CD8-positive, alpha-beta memory T cell (primary cell): ENCODE results near the gene NUTF2. TPM values are rescaled to one million over a fixed set of nuclear protein-coding genes. Genes with fewer than 3 reads are reported as not detected.

Source experiments
- CTCF ChIA-PET: fragments of 350-600 bp; sonication (Branson Sonifier 250); formaldehyde crosslinking; loops from one replicate; lab custom pipeline; 2021; ENCODE audit warnings: antibody characterized with exemption; lab: Charles Lee
- POLR2A ChIA-PET: fragments of 350-600 bp; sonication (Branson Sonifier 250); formaldehyde crosslinking; loops from one replicate; lab custom pipeline; 2021; ENCODE audit warnings: antibody characterized with exemption; lab: Charles Lee
- DNase-seq, 5 donors: peaks; one replicate each; pipeline versions ENCODE4 v3.0.0 to v3.0.0-alpha.2; 2020 to 2022; ENCODE audit warnings: mixed read lengths in 1 of 5
- H3K27ac ChIP-seq: one replicate; pipeline ENCODE4 v1.7.0; 2013; ENCODE audit warnings: low read depth, mild to moderate bottlenecking, low read length, moderate library complexity
- H3K27me3 ChIP-seq: 2 replicates; pipeline ENCODE4 v1.7.0; 2013; ENCODE audit warnings: low read length, mild to moderate bottlenecking; ENCODE audit not compliant: insufficient read depth, poor library complexity, severe bottlenecking
- H3K36me3 ChIP-seq: 2 replicates; pipeline ENCODE4 v1.7.0; 2013; ENCODE audit warnings: mild to moderate bottlenecking, low read length, moderate library complexity; ENCODE audit not compliant: insufficient read depth
- H3K4me1 ChIP-seq: 2 replicates; pipeline ENCODE4 v1.7.0; 2013; ENCODE audit warnings: mild to moderate bottlenecking, low read length, moderate library complexity; ENCODE audit not compliant: insufficient read depth
- H3K4me3 ChIP-seq: 2 replicates; pipeline ENCODE4 v1.7.0; 2013; ENCODE audit warnings: mild to moderate bottlenecking, low read length
- H3K9me3 ChIP-seq: 2 replicates; pipeline ENCODE4 v1.7.0; 2013; ENCODE audit warnings: mild to moderate bottlenecking, low read length
- H3K27ac Mint-ChIP-seq, 8 donors: one replicate each; pipeline ENCODE4 v1.8.0; 2020 to 2021; ENCODE audit warnings: mixed read lengths in 8 of 8, mild to moderate bottlenecking in 6 of 8, inconsistent platforms in 3 of 8, moderate library complexity in 3 of 8
- H3K27me3 Mint-ChIP-seq, 2 donors: one replicate each; pipeline ENCODE4 v1.8.0; 2020 to 2021; ENCODE audit warnings: mixed read lengths in 2 of 2, mild to moderate bottlenecking in 1 of 2, moderate library complexity in 1 of 2
- H3K36me3 Mint-ChIP-seq, 3 donors: one replicate each; pipeline ENCODE4 v1.8.0; 2020 to 2021; ENCODE audit warnings: mixed read lengths in 3 of 3, inconsistent platforms in 1 of 3, mild to moderate bottlenecking in 1 of 3
- H3K4me1 Mint-ChIP-seq, 3 donors: one replicate each; pipeline ENCODE4 v1.8.0; 2020 to 2021; ENCODE audit warnings: mixed read lengths in 3 of 3, inconsistent platforms in 1 of 3, mild to moderate bottlenecking in 1 of 3
- H3K4me3 Mint-ChIP-seq, 7 donors: one replicate each; pipeline ENCODE4 v1.8.0; 2020 to 2021; ENCODE audit warnings: mixed read lengths in 7 of 7, mild to moderate bottlenecking in 6 of 7, moderate library complexity in 4 of 7, inconsistent platforms in 2 of 7
- H3K9me3 Mint-ChIP-seq, 5 donors: one replicate each; pipeline ENCODE4 v1.8.0; 2020 to 2022; ENCODE audit warnings: mixed read lengths in 5 of 5, mild to moderate bottlenecking in 3 of 5, moderate library complexity in 2 of 5, inconsistent platforms in 1 of 5
- polyA plus RNA-seq: library from polyadenylated mRNA; unstranded; fragments of 300-500 nt; fragmentation: Illumina TruSeq; gene quantifications from one replicate; pipeline ENCODE4 v1.2.3, GENCODE V29; 2021
- total RNA-seq, 2 experiments: library from RNA; stranded (reverse); gene quantifications; one replicate each; pipeline ENCODE4 v1.2.3, GENCODE V29; 2021

Gene NUTF2
- total and polyA plus RNA-seq, 3 experiments from 2014 or later: 129 to 181 (median 181) TPM

- Histone ChIP-seq H3K9me3 (no peaks in the 10 kb centered on the region), H3K27ac (peak overlapping the region; percentile 80), H3K27me3 (no peaks in the 10 kb centered on the region), H3K36me3 (peaks cover 5% of the 10 kb centered on the region), H3K4me1 (peaks cover 42% of the 10 kb centered on the region), H3K4me3 (peak overlapping the region; percentile 85)
- no peaks in the 10 kb centered on the region for H3K27me3 Mint-ChIP-seq
- H3K36me3 Mint-ChIP-seq: peaks cover 0 to 31% (median 0%) of the 10 kb centered on the region in 3 donors
- H3K4me3 Mint-ChIP-seq: peak overlapping the region; percentile 86 to 97 (median 94)
- peak overlapping the region; percentile 80 to 97 (median 92) for H3K27ac Mint-ChIP-seq
- no peaks in the 10 kb centered on the region for H3K9me3 Mint-ChIP-seq
- ChIA-PET POLR2A (interaction anchor here (0.6 to 2.0 kb wide), 13 partner anchors 9 to 1363 kb away, joined by 3 to 11 read pairs (median 5); partner anchors contain the start of genes ACD, ATP6V0D1, GFOD2 and NFATC3), CTCF (interaction anchor here (1.0 to 3.1 kb wide), 7 partner anchors 9 to 259 kb away, joined by 3 to 46 read pairs (median 6); partner anchors contain the start of gene GFOD2)
- peaks cover 40 to 51% (median 44%) of the 10 kb centered on the region in 3 donors for H3K4me1 Mint-ChIP-seq
- DNase-seq: peak in 1 of 5 donors; percentile 1
These were observed 40.9 kb upstream of the NUTF2 start for GRCh38 chr16:67805718-67806427.

- Mint-ChIP-seq H3K36me3 (peaks cover 0 to 26% (median 0%) of the 10 kb centered on the region in 3 donors), H3K27me3 (no peaks in the 10 kb centered on the region), H3K9me3 (no peaks in the 10 kb centered on the region), H3K27ac (peak within 1 kb of the TSS; percentile 83 to 97 (median 94)), H3K4me1 (peaks cover 33 to 44% (median 37%) of the 10 kb centered on the region in 3 donors), H3K4me3 (peak within 1 kb of the TSS; percentile 86 to 97 (median 94))
- ChIA-PET CTCF (interaction anchor here (1.0 to 3.1 kb wide), 9 partner anchors 9 to 259 kb away, joined by 3 to 46 read pairs (median 5); partner anchors contain the start of genes CENPT and GFOD2), POLR2A (interaction anchor here (0.6 to 2.0 kb wide), 16 partner anchors 9 to 1362 kb away, joined by 3 to 11 read pairs (median 4); partner anchors contain the start of genes ACD, ATP6V0D1, GFOD2 and NFATC3)
- peak; percentile 95 to 98 (median 96) for DNase-seq
- Histone ChIP-seq H3K27ac (peak within 1 kb of the TSS; percentile 80), H3K27me3 (no peaks in the 10 kb centered on the region), H3K4me3 (peak within 1 kb of the TSS; percentile 85), H3K4me1 (peaks cover 35% of the 10 kb centered on the region), H3K9me3 (no peaks in the 10 kb centered on the region), H3K36me3 (no peaks in the 10 kb centered on the region)
These were observed 40.1 kb upstream of the NUTF2 start, which contains the start of the genes RANBP10 and TSNAXIP1 for GRCh38 chr16:67806428-67807147. Gene RANBP10, minus strand, starts transcription at chr16:67806560. Its CDS starts 24 bp downstream, at chr16:67806536. Gene TSNAXIP1, plus strand, starts transcription at chr16:67806889. Its CDS starts 261 bp downstream, at chr16:67807150.

- Histone ChIP-seq H3K36me3 (no peaks in the 10 kb centered on the region), H3K27me3 (no peaks in the 10 kb centered on the region), H3K4me1 (peaks cover 29% of the 10 kb centered on the region), H3K9me3 (no peaks in the 10 kb centered on the region), H3K4me3 (peak overlapping the region; percentile 85), H3K27ac (peak overlapping the region; percentile 80)
- peaks cover 27 to 38% (median 30%) of the 10 kb centered on the region in 3 donors for H3K4me1 Mint-ChIP-seq
- H3K4me3 Mint-ChIP-seq: peak overlapping the region; percentile 86 to 97 (median 94)
- H3K27ac Mint-ChIP-seq: peak overlapping the region; percentile 83 to 97 (median 94)
- POLR2A ChIA-PET: interaction anchor here (0.6 to 2.0 kb wide), 15 partner anchors 8 to 536 kb away, joined by 3 to 11 read pairs (median 4); partner anchors contain the start of genes ACD, ATP6V0D1, GFOD2 and NFATC3
- H3K9me3 Mint-ChIP-seq: no peaks in the 10 kb centered on the region
- CTCF ChIA-PET: interaction anchor here (0.6 to 3.1 kb wide), 9 partner anchors 8 to 260 kb away, joined by 3 to 46 read pairs (median 5); partner anchors contain the start of genes CENPT and GFOD2
- H3K27me3 Mint-ChIP-seq: no peaks in the 10 kb centered on the region
- peaks cover 0 to 21% (median 0%) of the 10 kb centered on the region in 3 donors for H3K36me3 Mint-ChIP-seq
- no peak for DNase-seq
These were observed 39.5 kb upstream of the NUTF2 start for GRCh38 chr16:67807148-67807682.

- Histone ChIP-seq H3K27ac (no peak overlapping the region), H3K36me3 (no peaks in the 10 kb centered on the region), H3K9me3 (no peaks in the 10 kb centered on the region), H3K4me3 (no peak overlapping the region), H3K4me1 (peaks cover 6% of the 10 kb centered on the region), H3K27me3 (no peaks in the 10 kb centered on the region)
- ChIA-PET CTCF (interaction anchor here (0.6 to 0.7 kb wide), 2 partner anchors 149 to 1907 kb away, joined by 3 to 4 read pairs; no protein-coding TSS in a partner anchor), POLR2A (interaction anchor here (0.6 kb wide), 1 partner anchor 1127 kb away, joined by 3 read pairs; no protein-coding TSS in a partner anchor)
- H3K27me3 Mint-ChIP-seq: no peaks in the 10 kb centered on the region
- H3K36me3 Mint-ChIP-seq: no peaks in the 10 kb centered on the region
- H3K27ac Mint-ChIP-seq: peak overlapping the region in 1 of 8 donors; percentile 37
- H3K9me3 Mint-ChIP-seq: no peaks in the 10 kb centered on the region
- no peak overlapping the region for H3K4me3 Mint-ChIP-seq
- no peak for DNase-seq
- H3K4me1 Mint-ChIP-seq: peaks cover 5 to 10% (median 7%) of the 10 kb centered on the region in 3 donors
These were observed 34.8 kb upstream of the NUTF2 start for GRCh38 chr16:67811899-67812298.

GRCh38 chr16:67814567-67814966, 32.2 kb upstream of the NUTF2 start:
- Histone ChIP-seq H3K4me3 (no peak overlapping the region), H3K27ac (no peak overlapping the region), H3K9me3 (no peaks in the 10 kb centered on the region), H3K27me3 (no peaks in the 10 kb centered on the region), H3K36me3 (no peaks in the 10 kb centered on the region), H3K4me1 (no peaks in the 10 kb centered on the region)
- H3K36me3 Mint-ChIP-seq: no peaks in the 10 kb centered on the region
- H3K9me3 Mint-ChIP-seq: no peaks in the 10 kb centered on the region
- no peaks in the 10 kb centered on the region for H3K27me3 Mint-ChIP-seq
- peaks cover 2 to 7% (median 6%) of the 10 kb centered on the region in 3 donors for H3K4me1 Mint-ChIP-seq
- DNase-seq: no peak
- H3K27ac Mint-ChIP-seq: no peak overlapping the region
- POLR2A ChIA-PET: interaction anchor here (1.4 kb wide), 1 partner anchor 8 kb away, joined by 9 read pairs; the partner anchor contains the start of genes RANBP10 and TSNAXIP1
- CTCF ChIA-PET: interaction anchor here (0.6 to 3.0 kb wide), 7 partner anchors 7 to 294 kb away, joined by 3 to 46 read pairs (median 5); partner anchors contain the start of genes RANBP10 and TSNAXIP1
- H3K4me3 Mint-ChIP-seq: no peak overlapping the region

DNA sequence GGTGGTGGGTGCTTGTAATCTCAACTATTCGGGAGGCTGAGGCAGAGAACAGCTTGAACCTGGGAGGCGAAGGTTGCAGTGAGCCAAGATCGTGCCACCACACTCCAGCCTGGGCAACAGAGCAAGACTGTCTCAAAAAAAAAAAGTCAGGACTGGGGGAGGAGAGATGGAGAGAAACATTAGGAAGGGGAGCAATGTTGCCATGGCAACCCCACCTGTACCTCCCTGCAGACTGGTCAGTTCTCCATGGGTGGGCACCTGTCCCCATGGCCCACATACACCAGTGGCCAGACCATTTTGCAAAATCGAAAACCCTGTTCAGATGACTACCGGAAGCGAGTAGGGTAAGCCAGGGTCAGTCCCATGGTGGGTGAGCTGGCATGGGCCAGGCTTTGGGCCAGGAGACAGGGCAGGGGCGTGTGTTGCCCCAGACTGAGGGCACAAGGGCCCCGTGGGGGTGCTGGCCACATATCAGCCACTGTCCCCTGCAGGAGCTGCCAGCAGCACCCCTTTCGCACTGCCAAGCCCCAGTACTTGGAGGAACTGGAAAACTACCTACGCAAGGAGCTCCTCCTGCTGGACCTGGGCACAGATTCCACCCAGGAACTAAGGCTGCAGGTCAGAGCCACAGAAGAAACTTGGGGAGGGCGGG, 26.0 kb upstream of the NUTF2 start:
- no peak overlapping the region for H3K4me3 Mint-ChIP-seq
- H3K4me1 ChIP-seq: no peaks in the 10 kb centered on the region
- no peaks in the 10 kb centered on the region for H3K27me3 ChIP-seq
- H3K27ac ChIP-seq: no peak overlapping the region
- peaks cover 0 to 2% (median 0%) of the 10 kb centered on the region in 3 donors for H3K36me3 Mint-ChIP-seq
- H3K27ac Mint-ChIP-seq: no peak overlapping the region
- no peaks in the 10 kb centered on the region for H3K27me3 Mint-ChIP-seq
- H3K9me3 ChIP-seq: no peaks in the 10 kb centered on the region
- CTCF ChIA-PET: no interaction called here
- no peaks in the 10 kb centered on the region for H3K9me3 Mint-ChIP-seq
- peaks cover 2 to 7% (median 6%) of the 10 kb centered on the region in 3 donors for H3K4me1 Mint-ChIP-seq
- H3K4me3 ChIP-seq: no peak overlapping the region
- POLR2A ChIA-PET: no interaction called here
- no peak for DNase-seq
- no peaks in the 10 kb centered on the region for H3K36me3 ChIP-seq

DNA sequence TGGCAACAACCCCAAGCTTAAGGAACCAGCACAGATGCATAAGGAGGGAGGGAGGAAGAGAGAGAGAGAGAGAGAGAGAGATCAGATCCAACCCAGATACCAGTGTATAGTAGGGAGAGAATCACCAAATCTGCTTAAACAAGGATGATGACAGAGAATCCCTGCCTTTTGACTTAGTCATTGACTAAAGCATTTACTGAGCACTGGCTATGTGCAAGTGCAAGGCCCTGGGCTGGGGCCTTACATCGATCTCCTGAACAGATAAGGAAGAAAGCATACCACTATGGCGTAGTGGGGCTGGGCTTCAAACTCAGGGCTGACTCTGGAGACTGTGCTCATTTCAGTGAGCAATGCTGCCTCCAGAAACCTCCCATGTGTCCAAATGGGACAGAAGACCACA, 24.2 kb upstream of the NUTF2 start:
- Mint-ChIP-seq H3K27me3 (no peaks in the 10 kb centered on the region), H3K9me3 (no peaks in the 10 kb centered on the region), H3K36me3 (peaks cover 0 to 14% (median 0%) of the 10 kb centered on the region in 3 donors), H3K4me3 (no peak overlapping the region), H3K4me1 (no peaks in the 10 kb centered on the region), H3K27ac (peak overlapping the region in 1 of 8 donors; percentile 47)
- DNase-seq: no peak
- H3K4me3 ChIP-seq: no peak overlapping the region
- CTCF ChIA-PET: no interaction called here
- POLR2A ChIA-PET: no interaction called here
- no peaks in the 10 kb centered on the region for H3K9me3 ChIP-seq
- H3K27me3 ChIP-seq: no peaks in the 10 kb centered on the region
- H3K36me3 ChIP-seq: no peaks in the 10 kb centered on the region
- H3K4me1 ChIP-seq: no peaks in the 10 kb centered on the region
- no peak overlapping the region for H3K27ac ChIP-seq
